ENCODE measurements around the gene NFIA.

The NFIA gene

GRCh38 chr1:61181067-61182038, 99.0 kb downstream of the NFIA start:
- H3K4me3 ChIP-seq (replicated peaks; ENCODE audit: low read depth, low read length): no peak overlapping the region
- no peak for DNase-seq (ENCODE audit: extremely low read depth, low read depth)
- TF ChIP-seq CTCF (IDR thresholded peaks at IDR 0.05; ENCODE audit: low read depth, low read length, missing control alignments): no peak

DNA sequence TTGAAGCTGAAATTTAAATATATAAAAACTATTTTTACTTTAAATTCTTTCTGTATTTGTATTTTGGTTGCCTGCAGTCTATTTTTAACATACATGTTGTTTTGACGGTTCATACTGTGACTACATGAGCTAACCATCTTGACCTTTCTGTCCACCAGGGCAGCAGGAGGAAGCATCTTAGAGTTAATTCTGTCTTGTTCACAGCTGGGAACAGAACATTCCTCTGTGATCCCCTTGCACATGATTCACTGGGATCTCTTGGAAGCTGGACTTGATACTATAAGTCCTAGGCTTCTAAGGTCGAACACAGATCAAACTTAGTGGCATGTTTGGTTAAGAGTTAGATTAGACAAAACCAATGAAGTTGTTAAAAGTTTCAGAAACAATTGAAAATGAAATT, 99.7 kb downstream of the NFIA start:
- TF ChIP-seq CTCF (IDR thresholded peaks at IDR 0.05; ENCODE audit: low read depth, low read length, missing control alignments): no peak
- H3K4me3 ChIP-seq (replicated peaks; ENCODE audit: low read depth, low read length): no peak overlapping the region
- peak; percentile 25 for DNase-seq (ENCODE audit: extremely low read depth, low read depth)

GRCh38 chr1:61182480-61182879, 100.1 kb downstream of the NFIA start:
- H3K4me3 ChIP-seq (replicated peaks; ENCODE audit: low read depth, low read length): no peak overlapping the region
- DNase-seq (ENCODE audit: extremely low read depth, low read depth): no peak
- no peak for TF ChIP-seq CTCF (IDR thresholded peaks at IDR 0.05; ENCODE audit: low read depth, low read length, missing control alignments)

DNA sequence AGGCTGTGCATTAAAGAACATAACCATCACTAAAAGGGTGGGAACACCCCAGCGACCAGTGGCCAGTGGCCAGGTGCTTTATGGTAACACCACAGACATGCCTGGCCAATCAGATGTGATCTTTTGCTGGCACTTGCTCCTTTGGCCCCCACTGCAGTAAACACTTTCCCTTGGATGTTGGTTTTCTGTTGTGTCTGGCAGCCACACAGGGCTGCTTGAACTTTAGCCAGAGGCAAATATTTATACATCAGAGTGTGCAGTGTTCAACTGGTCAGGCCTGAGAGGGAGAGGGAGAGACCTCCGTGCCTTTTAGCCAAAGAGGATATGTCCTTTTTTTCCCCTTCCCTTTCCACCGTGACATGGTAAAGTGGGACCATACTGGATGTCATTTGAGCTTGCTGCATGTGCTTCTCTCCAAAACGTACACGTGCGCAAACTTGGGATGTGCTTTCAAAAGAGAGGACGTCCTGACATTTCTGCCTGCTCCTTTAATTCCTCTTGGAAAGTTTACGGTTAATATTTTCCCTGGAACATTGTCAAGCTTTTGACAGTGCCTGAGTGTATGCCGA, 101.2 kb downstream of the NFIA start:
- no peak for TF ChIP-seq CTCF (IDR thresholded peaks at IDR 0.05; ENCODE audit: low read depth, low read length, missing control alignments)
- no peak for DNase-seq (ENCODE audit: extremely low read depth, low read depth)
- H3K4me3 ChIP-seq (replicated peaks; ENCODE audit: low read depth, low read length): no peak overlapping the region

GRCh38 chr1:61184040-61184713, 101.8 kb downstream of the NFIA start:
- no peak for TF ChIP-seq CTCF (IDR thresholded peaks at IDR 0.05; ENCODE audit: low read depth, low read length, missing control alignments)
- H3K4me3 ChIP-seq (replicated peaks; ENCODE audit: low read depth, low read length): no peak overlapping the region
- DNase-seq (ENCODE audit: extremely low read depth, low read depth): peak; percentile 32

- no peak for TF ChIP-seq CTCF (IDR thresholded peaks at IDR 0.05; ENCODE audit: low read depth, low read length, missing control alignments)
- no peak overlapping the region for H3K4me3 ChIP-seq (replicated peaks; ENCODE audit: low read depth, low read length)
Observed at GRCh38 chr1:61184714-61185106, 102.3 kb downstream of the NFIA start.

More at GRCh38 chr1:61184714-61185106, 102.3 kb downstream of the NFIA start:
- DNase-seq (ENCODE audit: extremely low read depth, low read depth): no peak
